HEK293 (cell line): ENCODE measurements around the gene PSTPIP1.

Experiments used
- CTCF ChIA-PET: fragments of 350-600 bp; formaldehyde crosslinking; extraction: SDS; loops from one replicate; lab custom pipeline; 2021; ENCODE audit warnings: antibody characterized with exemption; lab: Yijun Ruan, JAX
- POLR2A ChIA-PET: fragments of 300-600 bp; formaldehyde crosslinking; extraction: SDS; loops from one replicate; lab custom pipeline; 2020; ENCODE audit warnings: antibody characterized with exemption, inconsistent platforms; lab: Yijun Ruan, JAX
- H3K27ac ChIP-seq: fragments of 200-500 bp; sonication (Bioruptor generic); 2 replicates; pipeline ENCODE4 v1.5.1; 2014; ENCODE audit warnings: low read depth, low read length, control low read depth, inconsistent platforms; ENCODE audit errors: extremely low read depth
- H3K36me3 ChIP-seq, 2 experiments: fragments of 200-500 bp in 1 of 2; sonication (Bioruptor generic) in 1 of 2; 1 replicate in 1 of 2; 2 replicates in 1 of 2; pipeline ENCODE4 v1.5.1; 2014 to 2017; ENCODE audit warnings: inconsistent platforms in 2 of 2, low read length in 2 of 2; ENCODE audit not compliant: control insufficient read depth in 2 of 2, insufficient read depth in 1 of 2
- H3K4me1 ChIP-seq: fragments of 200-500 bp; sonication (Bioruptor generic); 2 replicates; pipeline ENCODE4 v1.5.1; 2014; ENCODE audit warnings: mild to moderate bottlenecking, low read length, inconsistent platforms; ENCODE audit not compliant: control insufficient read depth, insufficient read depth
- H3K4me3 ChIP-seq: 2 replicates; pipeline ENCODE4 v1.5.1; 2011; ENCODE audit warnings: low read depth, mild to moderate bottlenecking, control low read depth, low read length, moderate library complexity
- H3K9me3 ChIP-seq: fragments of 200-500 bp; sonication (Bioruptor generic); 2 replicates; pipeline ENCODE4 v1.5.1; 2014; ENCODE audit warnings: low read depth, low read length, inconsistent platforms; ENCODE audit not compliant: control insufficient read depth, insufficient read depth
- GLIS1 ChIP-seq: fragments of 450-650 bp; formaldehyde crosslinking; IDR thresholded peaks from 2 replicates; pipeline ENCODE4 v1.5.1; 2016; ENCODE audit warnings: missing biosample characterization, missing genetic modification characterization
- GLIS2 ChIP-seq: fragments of 450-650 bp; formaldehyde crosslinking; IDR thresholded peaks from 2 replicates; pipeline ENCODE4 v1.5.1; 2016; ENCODE audit warnings: missing biosample characterization, missing genetic modification characterization
- HOXA7 ChIP-seq: sonication (generic); formaldehyde crosslinking; IDR thresholded peaks from 2 replicates; pipeline ENCODE4 v1.8.1; 2022; ENCODE audit warnings: missing genetic modification reagents, borderline replicate concordance
- KLF1 ChIP-seq: fragments of 450-650 bp; formaldehyde crosslinking; IDR thresholded peaks from 2 replicates; pipeline ENCODE4 v1.5.1; 2016; ENCODE audit warnings: missing biosample characterization, missing genetic modification characterization
- PRDM1 ChIP-seq: fragments of 450-650 bp; formaldehyde crosslinking; IDR thresholded peaks from 2 replicates; pipeline ENCODE4; 2016; ENCODE audit warnings: missing biosample characterization, missing genetic modification characterization
- PRDM4 ChIP-seq: fragments of 450-650 bp; formaldehyde crosslinking; IDR thresholded peaks from 2 replicates; pipeline ENCODE4 v1.5.1; 2017; ENCODE audit warnings: missing biosample characterization, missing genetic modification characterization
- SP2 ChIP-seq: fragments of 450-650 bp; formaldehyde crosslinking; IDR thresholded peaks from 2 replicates; pipeline ENCODE4 v1.5.1; 2016; ENCODE audit warnings: missing biosample characterization, missing genetic modification characterization
- TCF7L2 ChIP-seq: IDR thresholded peaks from 2 replicates; pipeline ENCODE4 v1.6.1; 2011; ENCODE audit warnings: low read depth, mild to moderate bottlenecking, inconsistent platforms, low read length, moderate library complexity, borderline replicate concordance
- ZBTB11 ChIP-seq: fragments of 450-650 bp; formaldehyde crosslinking; conservative IDR thresholded peaks from 2 replicates; pipeline ENCODE4 v1.5.1; 2016; ENCODE audit warnings: low read depth, missing biosample characterization, missing genetic modification characterization
- ZBTB17 ChIP-seq: fragments of 450-650 bp; formaldehyde crosslinking; IDR thresholded peaks from 2 replicates; pipeline ENCODE4 v1.5.1; 2016; ENCODE audit warnings: missing biosample characterization, missing genetic modification characterization
- ZNF132 ChIP-seq: fragments of 450-650 bp; formaldehyde crosslinking; IDR thresholded peaks from 2 replicates; pipeline ENCODE4 v1.5.1; 2017; ENCODE audit warnings: missing biosample characterization, missing genetic modification characterization, borderline replicate concordance
- ZNF133 ChIP-seq: fragments of 450-650 bp; formaldehyde crosslinking; IDR thresholded peaks from 2 replicates; pipeline ENCODE4 v1.5.1; 2016; ENCODE audit warnings: missing biosample characterization, missing genetic modification characterization
- ZNF174 ChIP-seq: fragments of 450-650 bp; formaldehyde crosslinking; IDR thresholded peaks from 2 replicates; pipeline ENCODE4 v1.5.0; 2017; ENCODE audit warnings: missing biosample characterization, mild to moderate bottlenecking, missing genetic modification characterization
- ZNF423 ChIP-seq: fragments of 450-650 bp; formaldehyde crosslinking; IDR thresholded peaks from 2 replicates; pipeline ENCODE4 v1.5.1; 2016; ENCODE audit warnings: missing biosample characterization, missing genetic modification characterization
- ZNF449 ChIP-seq: fragments of 450-650 bp; formaldehyde crosslinking; IDR thresholded peaks from 2 replicates; pipeline ENCODE4 v1.5.1; 2017; ENCODE audit warnings: missing biosample characterization, mild to moderate bottlenecking, missing genetic modification characterization, moderate library complexity
- ZNF48 ChIP-seq: fragments of 450-650 bp; formaldehyde crosslinking; IDR thresholded peaks from 2 replicates; pipeline ENCODE4 v1.5.1; 2016; ENCODE audit warnings: missing biosample characterization, missing genetic modification characterization
- ZNF518A ChIP-seq: fragments of 450-650 bp; formaldehyde crosslinking; conservative IDR thresholded peaks from 2 replicates; pipeline ENCODE4 v1.5.1; 2016; ENCODE audit warnings: low read depth, missing biosample characterization, missing genetic modification characterization
- ZNF529 ChIP-seq: fragments of 450-650 bp; formaldehyde crosslinking; IDR thresholded peaks from 2 replicates; pipeline ENCODE4 v1.5.1; 2017; ENCODE audit warnings: missing genetic modification characterization, missing biosample characterization; ENCODE audit not compliant: insufficient replicate concordance
- ZNF626 ChIP-seq: fragments of 450-650 bp; sonication (Bioruptor Pico); formaldehyde crosslinking; IDR thresholded peaks from 2 replicates; pipeline ENCODE4 v1.5.1; 2018; ENCODE audit warnings: missing biosample characterization, missing genetic modification characterization, inconsistent platforms
- ZNF629 ChIP-seq: fragments of 450-650 bp; formaldehyde crosslinking; IDR thresholded peaks from 2 replicates; pipeline ENCODE4 v1.5.1; 2017; ENCODE audit warnings: missing biosample characterization, missing genetic modification characterization
- ZNF645 ChIP-seq: fragments of 450-650 bp; formaldehyde crosslinking; IDR thresholded peaks from 2 replicates; pipeline ENCODE4; 2016; ENCODE audit warnings: missing biosample characterization, missing genetic modification characterization
- ZNF660 ChIP-seq: fragments of 450-650 bp; IDR thresholded peaks from 2 replicates; pipeline ENCODE4 v1.5.1; 2018; ENCODE audit warnings: missing biosample characterization, mild to moderate bottlenecking, missing genetic modification characterization
- ZXDB ChIP-seq: fragments of 450-650 bp; formaldehyde crosslinking; IDR thresholded peaks from 2 replicates; pipeline ENCODE4 v1.5.1; 2016; ENCODE audit warnings: missing biosample characterization, missing genetic modification characterization

PSTPIP1 gene

GRCh38 chr15:77083381-77084160 is 88.6 kb downstream of the PSTPIP1 start (continued):
- TF ChIP-seq ZBTB11 (tag by site-specific recombination) = 0 out of 2 replicates have a peak, but pooled peaks have one; percentile 28
- TF ChIP-seq ZNF629 (tag by site-specific recombination) = no peak
- no peak for TF ChIP-seq ZNF133 (tag by site-specific recombination)
- TF ChIP-seq ZNF518A = 0 out of 2 replicates have a peak, but pooled peaks have one; percentile 10
- TF ChIP-seq ZNF660 (tag by site-specific recombination) = 0 out of 2 replicates have a peak, but pooled peaks have one; percentile 56
- TF ChIP-seq ZNF423 = peak; percentile 92
- TF ChIP-seq ZBTB17 (tag by site-specific recombination) = peak; percentile 98
- TF ChIP-seq SP2 (tag by site-specific recombination) = peak; percentile 82
- peak; percentile 72 for TF ChIP-seq GLIS2 (tag by site-specific recombination)
- TF ChIP-seq ZNF449 = peak; percentile 15; the same call in 1 of the 2 replicates
- TF ChIP-seq GLIS1 (tag by site-specific recombination) = peak; percentile 86
- TF ChIP-seq ZNF48 (tag by site-specific recombination) = no peak

GRCh38 chr15:77084436-77084835 is 89.5 kb downstream of the PSTPIP1 start:
- Histone ChIP-seq H3K27ac (peak overlapping the region; percentile 34), H3K4me3 (no peak overlapping the region), H3K9me3 (no peaks in the 10 kb centered on the region), H3K4me1 (peaks cover 8% of the 10 kb centered on the region), H3K36me3 (no peaks in the 10 kb centered on the region)
- ChIA-PET CTCF (interaction anchor here (1.0 kb wide), 1 partner anchor 9 kb away, joined by 3 read pairs; no protein-coding TSS in a partner anchor), POLR2A (interaction anchor here (2.5 kb wide), 1 partner anchor 13 kb away, joined by 12 read pairs; the partner anchor contains the start of gene TSPAN3)
- no peak for TF ChIP-seq ZNF645
- TF ChIP-seq ZNF132 (tag by site-specific recombination) = no peak
- no peak for TF ChIP-seq ZNF626 (tag by site-specific recombination)
- TF ChIP-seq ZXDB (tag by site-specific recombination) = no peak
- no peak for TF ChIP-seq ZNF529 (tag by site-specific recombination)
- no peak for TF ChIP-seq PRDM1 (tag by site-specific recombination)
- no peak for TF ChIP-seq HOXA7 (CRISPR knock-in tag)
- no peak for TF ChIP-seq ZNF174 (tag by site-specific recombination)
- no peak for TF ChIP-seq PRDM4
- no peak for TF ChIP-seq KLF1 (tag by site-specific recombination)
- no peak for TF ChIP-seq TCF7L2
